Thyroid gland (tissue), 4 donors: Measurements from ENCODE around the gene PPP1R1B.

ENCODE experiments used
- POLR2A ChIP-seq, 2 donors: fragments of 450-650 bp; IDR thresholded peaks; one replicate each; pipeline ENCODE4 v1.6.1; 2017; ENCODE audit warnings: antibody characterized with exemption in 2 of 2, mild to moderate bottlenecking in 2 of 2, moderate library complexity in 1 of 2
- TF ChIP-seq, protein P1 (sequence below), 6 experiments: fragments of 200-600 bp in 3 of 6; fragments of 450-650 bp in 3 of 6; sonication (generic) in 3 of 6; IDR thresholded peaks; one replicate each; pipeline ENCODE4 v1.5.1; 2016 to 2019; ENCODE audit warnings: antibody characterized with exemption in 6 of 6, mild to moderate bottlenecking in 2 of 6, inconsistent platforms in 1 of 6, moderate library complexity in 1 of 6

DNA sequence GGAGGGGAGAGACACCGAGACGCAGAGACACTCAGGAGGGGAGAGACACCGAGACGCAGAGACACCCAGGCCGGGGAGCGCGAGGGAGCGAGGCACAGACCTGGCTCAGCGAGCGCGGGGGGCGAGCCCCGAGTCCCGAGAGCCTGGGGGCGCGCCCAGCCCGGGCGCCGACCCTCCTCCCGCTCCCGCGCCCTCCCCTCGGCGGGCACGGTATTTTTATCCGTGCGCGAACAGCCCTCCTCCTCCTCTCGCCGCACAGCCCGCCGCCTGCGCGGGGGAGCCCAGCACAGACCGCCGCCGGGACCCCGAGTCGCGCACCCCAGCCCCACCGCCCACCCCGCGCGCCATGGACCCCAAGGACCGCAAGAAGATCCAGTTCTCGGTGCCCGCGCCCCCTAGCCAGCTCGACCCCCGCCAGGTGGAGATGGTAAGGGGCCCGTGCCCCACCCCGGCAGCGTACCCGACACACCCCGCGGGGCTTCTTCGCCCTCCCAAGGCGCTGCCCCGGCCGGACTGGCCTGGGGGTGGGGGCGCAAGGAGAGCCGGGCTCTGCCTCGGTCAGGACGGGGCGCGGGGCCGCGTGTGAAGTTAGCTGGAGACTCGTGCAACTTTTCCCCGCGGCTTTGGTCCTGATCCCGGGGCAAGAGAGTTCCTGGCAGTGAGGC lies 427 bp downstream of the PPP1R1B start:
- TF ChIP-seq, protein P1, sequence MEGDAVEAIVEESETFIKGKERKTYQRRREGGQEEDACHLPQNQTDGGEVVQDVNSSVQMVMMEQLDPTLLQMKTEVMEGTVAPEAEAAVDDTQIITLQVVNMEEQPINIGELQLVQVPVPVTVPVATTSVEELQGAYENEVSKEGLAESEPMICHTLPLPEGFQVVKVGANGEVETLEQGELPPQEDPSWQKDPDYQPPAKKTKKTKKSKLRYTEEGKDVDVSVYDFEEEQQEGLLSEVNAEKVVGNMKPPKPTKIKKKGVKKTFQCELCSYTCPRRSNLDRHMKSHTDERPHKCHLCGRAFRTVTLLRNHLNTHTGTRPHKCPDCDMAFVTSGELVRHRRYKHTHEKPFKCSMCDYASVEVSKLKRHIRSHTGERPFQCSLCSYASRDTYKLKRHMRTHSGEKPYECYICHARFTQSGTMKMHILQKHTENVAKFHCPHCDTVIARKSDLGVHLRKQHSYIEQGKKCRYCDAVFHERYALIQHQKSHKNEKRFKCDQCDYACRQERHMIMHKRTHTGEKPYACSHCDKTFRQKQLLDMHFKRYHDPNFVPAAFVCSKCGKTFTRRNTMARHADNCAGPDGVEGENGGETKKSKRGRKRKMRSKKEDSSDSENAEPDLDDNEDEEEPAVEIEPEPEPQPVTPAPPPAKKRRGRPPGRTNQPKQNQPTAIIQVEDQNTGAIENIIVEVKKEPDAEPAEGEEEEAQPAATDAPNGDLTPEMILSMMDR (IDR thresholded peaks at IDR 0.05): no peak
- TF ChIP-seq POLR2A (IDR thresholded peaks at IDR 0.05): no peak
